GM12878 (cell line): ENCODE measurements around the gene TIRAP. TPM values are rescaled to one million over a fixed set of nuclear protein-coding genes. Genes with fewer than 3 reads are reported as not detected.

Source experiments
- ATF7 ChIP-seq: fragments of 450-650 bp; IDR thresholded peaks from 2 replicates; pipeline ENCODE4 v1.6.1; 2016; ENCODE audit warnings: low read depth, mild to moderate bottlenecking
- BCL11A ChIP-seq: IDR thresholded peaks from 2 replicates; pipeline ENCODE4 v1.6.1; 2011; ENCODE audit warnings: low read depth, low read length
- BHLHE40 ChIP-seq, 2 experiments: fragments of 450-650 bp in 1 of 2; IDR thresholded peaks; 2 replicates each; pipeline ENCODE4 v1.6.1; 2011 to 2017; ENCODE audit warnings: low read depth in 2 of 2, borderline replicate concordance in 1 of 2, improper control_type of control experiment in 1 of 2, low read length in 1 of 2, mild to moderate bottlenecking in 1 of 2
- CHD2 ChIP-seq: IDR thresholded peaks from 2 replicates; pipeline ENCODE4 v1.6.1; 2011; ENCODE audit warnings: low read depth, low read length, improper control_type of control experiment, borderline replicate concordance
- CREM ChIP-seq: IDR thresholded peaks from 2 replicates; pipeline ENCODE4 v1.6.1; 2014; ENCODE audit warnings: antibody characterized with exemption, low read depth
- MEF2B ChIP-seq: fragments of 450-650 bp; IDR thresholded peaks from 2 replicates; pipeline ENCODE4 v1.6.1; 2018; ENCODE audit warnings: mild to moderate bottlenecking, moderate library complexity; ENCODE audit not compliant: partially characterized antibody, poor library complexity, severe bottlenecking
- MYB ChIP-seq: fragments of 150-350 bp; IDR thresholded peaks from 2 replicates; pipeline ENCODE4 v1.6.1; 2014; ENCODE audit warnings: mild to moderate bottlenecking, low read depth, low read length, borderline replicate concordance
- MYC ChIP-seq: IDR thresholded peaks from 2 replicates; pipeline ENCODE4 v1.6.1; 2011; ENCODE audit warnings: mild to moderate bottlenecking, low read length, moderate library complexity, inconsistent platforms; ENCODE audit not compliant: insufficient read depth, insufficient replicate concordance, insufficient read length, severe bottlenecking
- NFYB ChIP-seq: IDR thresholded peaks from 2 replicates; pipeline ENCODE4 v1.6.1; 2011; ENCODE audit warnings: low read depth, mild to moderate bottlenecking, low read length, improper control_type of control experiment, moderate library complexity; ENCODE audit not compliant: insufficient read depth
- NKRF ChIP-seq: fragments of 450-650 bp; conservative IDR thresholded peaks from 2 replicates; pipeline ENCODE4 v1.6.1; 2017; ENCODE audit warnings: mild to moderate bottlenecking, moderate library complexity
- POLR2A ChIP-seq: IDR thresholded peaks from 2 replicates; pipeline ENCODE4 v1.6.1; 2011; ENCODE audit warnings: low read depth, mild to moderate bottlenecking, low read length
- POU2F2 ChIP-seq: IDR thresholded peaks from 3 replicates; pipeline ENCODE4 v1.6.1; 2011; ENCODE audit warnings: low read depth, mild to moderate bottlenecking, low read length, borderline replicate concordance
- RBBP5 ChIP-seq: fragments of 200-600 bp; sonication (generic); conservative IDR thresholded peaks from 2 replicates; pipeline ENCODE4 v1.6.1; 2016
- SMC3 ChIP-seq: IDR thresholded peaks from 2 replicates; pipeline ENCODE4 v1.6.1; 2011; ENCODE audit warnings: low read length, improper control_type of control experiment, borderline replicate concordance
- SPI1 ChIP-seq: IDR thresholded peaks from 2 replicates; pipeline ENCODE4 v1.6.1; 2011; ENCODE audit warnings: low read depth, mild to moderate bottlenecking, low read length, moderate library complexity, borderline replicate concordance; ENCODE audit not compliant: insufficient read depth
- STAT1 ChIP-seq: fragments of 450-650 bp; conservative IDR thresholded peaks from 2 replicates; pipeline ENCODE4 v1.6.1; 2014; ENCODE audit warnings: antibody characterized with exemption, mild to moderate bottlenecking
- STAT3 ChIP-seq: IDR thresholded peaks from 2 replicates; pipeline ENCODE4 v1.6.1; 2011; ENCODE audit warnings: low read depth, low read length, improper control_type of control experiment
- TAF1 ChIP-seq: IDR thresholded peaks from 2 replicates; pipeline ENCODE4 v1.6.1; 2011; ENCODE audit warnings: mild to moderate bottlenecking, low read depth, low read length, borderline replicate concordance
- TBL1XR1 ChIP-seq: IDR thresholded peaks from 2 replicates; pipeline ENCODE4 v1.6.1; 2012; ENCODE audit warnings: low read depth, low read length, improper control_type of control experiment
- YBX1 ChIP-seq: fragments of 450-650 bp; IDR thresholded peaks from 2 replicates; pipeline ENCODE4 v1.6.1; 2016; ENCODE audit warnings: antibody characterized with exemption
- YY1 ChIP-seq: IDR thresholded peaks from 2 replicates; pipeline ENCODE4 v1.6.1; 2011; ENCODE audit warnings: low read depth, mild to moderate bottlenecking, low read length
- ZNF207 ChIP-seq: fragments of 450-650 bp; IDR thresholded peaks from 2 replicates; pipeline ENCODE4 v1.6.1; 2014; ENCODE audit warnings: antibody characterized with exemption, mild to moderate bottlenecking, borderline replicate concordance
- polyA plus RNA-seq, 11 experiments: library from polyadenylated mRNA; depleted of rRNA in 4 of 11; unstranded in 6 of 11; stranded (reverse) in 5 of 11; fragments of >200 nt; fragmentation: Nextera tagmentation in 4 of 11; fragmentation: Illumina TruSeq in 1 of 11; extraction: Ambion mirVana in 4 of 11; extraction: Trizol in 1 of 11; gene quantifications; 1 replicate in 1 of 11; 2 replicates in 10 of 11; pipeline versions ENCODE4 v1.2.1 to v1.2.3, GENCODE V29; 2011 to 2016; ENCODE audit warnings: inconsistent platforms in 2 of 11, missing spikeins in 2 of 11, low read depth in 1 of 11
- total RNA-seq, 4 experiments: library from RNA; depleted of rRNA in 3 of 4; stranded (reverse); fragments of >200 nt in 3 of 4; fragmentation: Illumina TruSeq in 1 of 4; extraction: Trizol in 1 of 4; gene quantifications; 2 replicates each; pipeline versions ENCODE4 v1.2.1 to v1.2.3, GENCODE V29; 2013 to 2021
- TF ChIP-seq, protein P1 (sequence below): IDR thresholded peaks from 2 replicates; pipeline ENCODE4 v1.6.1; 2011; ENCODE audit warnings: borderline replicate concordance, low read depth, mild to moderate bottlenecking, moderate library complexity, low read length; ENCODE audit not compliant: insufficient read depth, poor library complexity, severe bottlenecking

The TIRAP gene
- total and polyA plus RNA-seq, 10 of the 15 experiments (the other 5 are each of a cell fraction or from before 2014, with no cell fraction given) = 0.76 to 9.9 (median 4.7) TPM

DNA sequence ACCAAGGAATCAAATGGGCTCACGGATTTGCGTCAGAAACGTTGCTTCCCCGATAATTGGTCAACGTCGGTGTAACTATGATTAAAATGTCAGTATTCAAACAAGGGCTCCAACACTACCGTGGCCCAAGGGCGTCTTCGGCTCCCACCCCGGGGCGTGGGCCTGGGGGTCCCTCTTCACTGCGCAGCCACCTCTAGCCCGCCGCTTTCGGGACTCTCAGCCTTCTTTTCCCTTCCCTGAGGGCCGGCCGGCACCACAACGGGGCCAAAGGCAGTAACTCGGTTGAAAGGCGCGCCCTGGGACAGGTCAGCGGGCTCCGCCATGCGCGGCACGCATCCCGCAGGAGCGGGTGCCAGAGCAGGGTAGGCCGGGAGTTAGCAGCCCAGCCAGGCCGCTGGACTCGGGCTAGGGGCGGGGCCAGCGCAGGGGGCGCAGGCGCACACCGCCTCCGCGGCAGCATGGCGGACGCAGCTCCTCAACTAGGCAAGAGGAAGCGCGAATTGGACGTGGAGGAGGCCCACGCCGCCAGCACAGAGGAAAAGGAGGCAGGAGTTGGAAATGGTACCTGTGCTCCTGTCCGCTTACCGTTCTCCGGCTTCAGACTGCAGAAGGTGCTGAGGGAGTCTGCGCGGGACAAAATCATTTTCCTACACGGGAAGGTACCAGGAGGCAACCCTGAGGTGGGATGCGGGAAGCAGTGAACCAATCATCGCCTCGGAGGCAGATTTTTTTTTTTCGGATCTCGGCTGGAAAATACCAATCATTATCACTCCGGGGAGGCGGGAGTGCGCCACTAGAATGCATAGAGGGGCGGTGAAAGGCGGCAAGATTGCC, 20.9 kb downstream of the TIRAP start, which contains the start of gene DCPS (continued):
- TF ChIP-seq NKRF (peak; percentile 75; the same call in 1 of the 2 replicates), MYC (no peak), POLR2A (peak; percentile 99), YBX1 (no peak), RBBP5 (0 out of 2 replicates have a peak, but pooled peaks have one; percentile 22), MYB (no peak), CHD2 (peak; percentile 44; the same call in 1 of the 2 replicates), POU2F2 (no peak; the same call in 2 of the 3 replicates), TBL1XR1 (0 out of 2 replicates have a peak, but pooled peaks have one; percentile 26), NFYB (peak; percentile 52; the same call in 1 of the 2 replicates), ZNF207 (peak; percentile 88), YY1 (peak; percentile 96), SPI1 (peak; percentile 59; the same call in 1 of the 2 replicates), STAT3 (no peak), SMC3 (0 out of 2 replicates have a peak, but pooled peaks have one; percentile 6), BCL11A (0 out of 2 replicates have a peak, but pooled peaks have one; percentile 12), TAF1 (peak; percentile 88; the same call in 1 of the 2 replicates), STAT1 (0 out of 2 replicates have a peak, but pooled peaks have one; percentile 53), BHLHE40 (IDR thresholded peaks at IDR 0.05; ENCODE audit: borderline replicate concordance in 1 of 2, low read depth in 2 of 2, low read length in 1 of 2) (peak; percentile 46 to 73; a peak in 3 of 4 replicates), CREM (0 out of 2 replicates have a peak, but pooled peaks have one; percentile 13), MEF2B (peak; percentile 23), ATF7 (peak; percentile 33; the same call in 1 of the 2 replicates)
- TF ChIP-seq, protein P1, sequence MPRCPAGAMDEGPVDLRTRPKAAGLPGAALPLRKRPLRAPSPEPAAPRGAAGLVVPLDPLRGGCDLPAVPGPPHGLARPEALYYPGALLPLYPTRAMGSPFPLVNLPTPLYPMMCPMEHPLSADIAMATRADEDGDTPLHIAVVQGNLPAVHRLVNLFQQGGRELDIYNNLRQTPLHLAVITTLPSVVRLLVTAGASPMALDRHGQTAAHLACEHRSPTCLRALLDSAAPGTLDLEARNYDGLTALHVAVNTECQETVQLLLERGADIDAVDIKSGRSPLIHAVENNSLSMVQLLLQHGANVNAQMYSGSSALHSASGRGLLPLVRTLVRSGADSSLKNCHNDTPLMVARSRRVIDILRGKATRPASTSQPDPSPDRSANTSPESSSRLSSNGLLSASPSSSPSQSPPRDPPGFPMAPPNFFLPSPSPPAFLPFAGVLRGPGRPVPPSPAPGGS = no peak
